ENCODE measurements around the gene SPARC.

SPARC gene

GRCh38 chr5:151670953-151671636, 15.6 kb downstream of the SPARC start:
- TF ChIP-seq POLR2AphosphoS5 (IDR thresholded peaks at IDR 0.05; ENCODE audit: low read depth): no peak
- Histone ChIP-seq H3K4me3 (replicated peaks; ENCODE audit: insufficient read depth, low read length) (no peak overlapping the region), H3K27me3 (ENCODE audit: insufficient read depth, poor library complexity, severe bottlenecking) (no peaks in the 10 kb centered on the region), H3K27ac (replicated peaks) (no peak overlapping the region)
- DNase-seq (ENCODE audit: low read depth in 1 of 2, low spot score in 1 of 2): no peak

- H3K4me3 ChIP-seq (replicated peaks; ENCODE audit: insufficient read depth, low read length): no peak overlapping the region
- no peaks in the 10 kb centered on the region for H3K27me3 ChIP-seq (ENCODE audit: insufficient read depth, poor library complexity, severe bottlenecking)
- H3K27ac ChIP-seq (replicated peaks): no peak overlapping the region
- DNase-seq (ENCODE audit: low read depth in 1 of 2, low spot score in 1 of 2): no peak
- TF ChIP-seq SPI1 (IDR thresholded peaks at IDR 0.05; ENCODE audit: borderline replicate concordance, low read depth) (no peak), POLR2AphosphoS5 (IDR thresholded peaks at IDR 0.05; ENCODE audit: low read depth) (no peak), CTCF (IDR thresholded peaks at IDR 0.05; ENCODE audit: insufficient read depth, low read length) (no peak), REST (IDR thresholded peaks at IDR 0.05; ENCODE audit: insufficient replicate concordance, low read depth) (no peak)
These were observed 16.5 kb downstream of the SPARC start for GRCh38 chr5:151670083-151670686.

GRCh38 chr5:151667083-151667482, 19.6 kb downstream of the SPARC start:
- H3K27ac ChIP-seq (replicated peaks): no peak overlapping the region

More at GRCh38 chr5:151667083-151667482, 19.6 kb downstream of the SPARC start:
- no peaks in the 10 kb centered on the region for H3K27me3 ChIP-seq (ENCODE audit: insufficient read depth, poor library complexity, severe bottlenecking)
- no peak for DNase-seq (ENCODE audit: low read depth in 1 of 2, low spot score in 1 of 2)
- no peak for TF ChIP-seq REST (IDR thresholded peaks at IDR 0.05; ENCODE audit: insufficient replicate concordance, low read depth)
- TF ChIP-seq GABPA (IDR thresholded peaks at IDR 0.05; ENCODE audit: low read depth): no peak
- no peak for TF ChIP-seq POLR2AphosphoS5 (IDR thresholded peaks at IDR 0.05; ENCODE audit: low read depth)
- no peak for TF ChIP-seq CTCF (IDR thresholded peaks at IDR 0.05; ENCODE audit: insufficient read depth, low read length)
- TF ChIP-seq SPI1 (IDR thresholded peaks at IDR 0.05; ENCODE audit: borderline replicate concordance, low read depth): no peak
- H3K4me3 ChIP-seq (replicated peaks; ENCODE audit: insufficient read depth, low read length): no peak overlapping the region

Data from HL-60 (cell line).